GM06990 (cell line): ENCODE measurements around the gene RFXANK.
"Not testable (repeated sequence)": the region's sequence is repeated elsewhere in the genome, so short reads cannot be mapped to it uniquely, and the experiment has no call there.

ENCODE experiments used
- DNase-seq: peaks from one replicate; pipeline ENCODE4 v3.0.0-alpha.2; 2011; ENCODE audit not compliant: insufficient read length; ENCODE audit errors: extremely low read depth
- H3K27me3 ChIP-seq: replicated peaks from 2 replicates; pipeline ENCODE4 v1.6.0; 2011; ENCODE audit warnings: low read length; ENCODE audit not compliant: control insufficient read depth, insufficient read depth
- H3K36me3 ChIP-seq: 2 replicates; pipeline ENCODE4 v1.5.1; 2011; ENCODE audit warnings: low read length; ENCODE audit not compliant: control insufficient read depth, insufficient read depth
- H3K4me3 ChIP-seq: replicated peaks from 2 replicates; pipeline ENCODE4 v1.5.1; 2011; ENCODE audit warnings: low read depth, mild to moderate bottlenecking, control low read depth, low read length
- TF ChIP-seq, protein P1 (sequence below): IDR thresholded peaks from 2 replicates; pipeline ENCODE4 v1.5.1; 2011; ENCODE audit warnings: low read length, control low read depth, mild to moderate bottlenecking, inconsistent platforms; ENCODE audit not compliant: insufficient read depth, poor library complexity, severe bottlenecking

RFXANK gene

DNA sequence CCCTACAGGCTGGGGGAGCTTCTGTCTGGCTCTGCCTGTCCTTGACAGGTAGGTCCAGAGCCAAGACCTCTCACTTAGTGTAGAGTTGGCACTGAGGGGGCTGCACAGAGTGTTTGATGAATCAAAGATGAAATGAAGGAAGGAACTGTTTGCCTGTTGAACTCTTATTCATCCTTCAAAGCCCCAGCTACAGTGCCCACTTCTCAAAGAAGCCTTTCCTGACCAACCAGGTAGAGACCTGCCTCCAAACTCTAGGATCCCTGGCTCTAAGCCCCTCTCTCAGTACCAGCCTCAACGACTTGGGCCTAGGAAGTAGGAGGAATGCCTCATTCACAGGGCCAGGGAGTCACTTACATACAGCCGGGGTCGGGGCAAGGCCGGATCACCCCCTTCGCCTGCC is 44.7 kb upstream of the RFXANK start:
- TF ChIP-seq, protein P1, sequence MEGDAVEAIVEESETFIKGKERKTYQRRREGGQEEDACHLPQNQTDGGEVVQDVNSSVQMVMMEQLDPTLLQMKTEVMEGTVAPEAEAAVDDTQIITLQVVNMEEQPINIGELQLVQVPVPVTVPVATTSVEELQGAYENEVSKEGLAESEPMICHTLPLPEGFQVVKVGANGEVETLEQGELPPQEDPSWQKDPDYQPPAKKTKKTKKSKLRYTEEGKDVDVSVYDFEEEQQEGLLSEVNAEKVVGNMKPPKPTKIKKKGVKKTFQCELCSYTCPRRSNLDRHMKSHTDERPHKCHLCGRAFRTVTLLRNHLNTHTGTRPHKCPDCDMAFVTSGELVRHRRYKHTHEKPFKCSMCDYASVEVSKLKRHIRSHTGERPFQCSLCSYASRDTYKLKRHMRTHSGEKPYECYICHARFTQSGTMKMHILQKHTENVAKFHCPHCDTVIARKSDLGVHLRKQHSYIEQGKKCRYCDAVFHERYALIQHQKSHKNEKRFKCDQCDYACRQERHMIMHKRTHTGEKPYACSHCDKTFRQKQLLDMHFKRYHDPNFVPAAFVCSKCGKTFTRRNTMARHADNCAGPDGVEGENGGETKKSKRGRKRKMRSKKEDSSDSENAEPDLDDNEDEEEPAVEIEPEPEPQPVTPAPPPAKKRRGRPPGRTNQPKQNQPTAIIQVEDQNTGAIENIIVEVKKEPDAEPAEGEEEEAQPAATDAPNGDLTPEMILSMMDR: no peak
- Histone ChIP-seq H3K36me3 (peaks cover 13% of the 10 kb centered on the region), H3K4me3 (no peak overlapping the region), H3K27me3 (no peaks in the 10 kb centered on the region)
- no peak for DNase-seq

DNA sequence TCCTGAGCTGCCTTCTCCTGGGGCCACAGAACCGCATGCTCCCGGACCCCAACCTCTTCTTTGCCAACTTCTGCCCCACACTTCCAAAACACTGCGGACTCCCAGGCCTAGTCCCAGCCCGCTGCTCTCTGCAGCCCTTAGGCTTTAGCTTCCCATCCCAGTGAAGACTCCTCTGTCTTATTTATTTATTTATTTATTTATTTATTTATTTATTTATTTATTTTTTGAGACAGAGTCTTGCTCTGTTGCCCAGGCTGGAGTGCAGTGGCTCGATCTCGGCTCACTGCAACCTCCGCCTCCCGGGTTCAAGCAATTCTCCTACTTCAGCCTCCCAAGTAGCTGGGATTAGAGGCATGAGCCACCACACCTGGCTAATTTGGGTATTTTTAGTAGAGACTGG is 43.6 kb upstream of the RFXANK start:
- not testable (repeated sequence) for H3K4me3 ChIP-seq, H3K27me3 ChIP-seq, DNase-seq
- H3K36me3 ChIP-seq: peaks cover 13% of the 10 kb centered on the region

DNA sequence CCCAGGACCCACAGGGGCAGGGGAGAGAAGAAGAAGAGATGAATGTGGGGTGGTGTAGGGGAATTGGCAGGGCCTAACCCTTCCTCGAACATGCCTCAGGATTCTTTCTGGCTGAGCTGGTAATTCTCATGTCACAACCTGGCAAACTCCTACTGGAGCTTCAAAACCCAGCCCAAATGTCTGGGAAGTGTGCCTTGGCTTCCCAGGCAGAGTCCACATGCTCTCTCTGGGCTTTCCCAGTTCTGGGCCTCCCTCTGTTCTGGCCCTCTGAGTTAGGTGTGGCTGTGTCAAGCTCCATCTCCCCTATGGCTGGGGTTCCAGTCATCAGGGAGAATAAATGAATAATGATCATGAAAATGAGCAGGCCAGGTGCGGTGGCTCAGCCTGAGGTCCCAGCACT is 42.6 kb upstream of the RFXANK start:
- no peaks in the 10 kb centered on the region for H3K27me3 ChIP-seq
- H3K36me3 ChIP-seq: peaks cover 13% of the 10 kb centered on the region
- TF ChIP-seq, protein P1: no peak
- H3K4me3 ChIP-seq: no peak overlapping the region
- no peak for DNase-seq

DNA sequence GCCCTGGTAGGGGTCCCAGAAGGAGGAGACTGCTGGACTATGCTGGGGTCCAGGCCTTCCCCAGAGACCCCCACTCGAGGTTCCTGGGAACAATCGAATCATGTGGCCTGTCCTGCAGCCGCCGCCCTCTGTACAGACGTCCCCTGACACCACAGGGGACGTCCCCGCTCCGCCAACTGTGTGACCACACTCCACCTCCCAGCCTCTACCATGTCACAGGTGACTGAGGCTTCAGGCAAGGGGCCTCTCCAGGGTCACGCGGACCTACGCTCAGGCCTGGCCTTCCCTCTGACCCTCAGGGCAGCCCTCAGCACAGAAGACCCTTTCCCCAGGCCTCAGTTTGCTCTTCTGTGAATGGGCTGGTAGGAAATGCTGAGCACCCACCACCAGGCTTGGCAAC is 40.6 kb upstream of the RFXANK start:
- TF ChIP-seq, protein P1: no peak
- DNase-seq: no peak
- H3K36me3 ChIP-seq: peaks cover 13% of the 10 kb centered on the region

DNA sequence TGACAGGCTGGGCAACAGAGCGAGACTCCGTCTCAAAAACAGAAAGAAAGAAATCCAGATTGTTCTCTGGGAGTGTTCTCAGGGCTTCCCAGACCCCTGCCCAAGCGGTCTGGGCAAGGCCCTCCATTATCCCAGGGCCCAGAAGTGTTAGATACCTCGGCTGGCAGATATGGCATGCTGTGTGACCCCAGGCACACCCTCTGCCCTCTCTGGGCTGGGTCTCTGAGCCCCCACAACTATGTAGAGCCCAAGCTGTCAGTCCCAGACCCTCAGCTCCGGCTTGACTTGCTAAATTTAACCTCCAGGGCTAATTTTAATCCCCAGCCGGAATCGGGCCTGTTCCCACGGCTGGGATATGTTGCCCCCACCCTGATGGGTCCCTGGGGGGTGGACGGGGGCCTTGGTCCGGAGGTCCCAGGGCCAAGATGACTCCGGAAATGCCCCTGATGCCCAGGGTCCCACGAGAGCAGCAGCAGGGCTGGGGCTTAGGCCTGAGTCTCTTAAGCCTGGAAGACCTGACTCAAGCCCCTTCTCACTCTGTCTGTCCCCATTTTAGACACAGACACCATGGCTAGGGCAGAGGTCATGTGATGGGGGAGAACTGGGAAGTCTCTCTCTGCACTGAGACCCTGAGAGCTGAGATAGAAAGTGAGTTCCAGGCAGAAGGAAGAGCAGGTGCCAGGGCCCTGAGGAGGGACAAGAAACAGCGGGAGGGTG is 39.2 kb upstream of the RFXANK start:
- no peak for DNase-seq
- TF ChIP-seq, protein P1: no peak
- Histone ChIP-seq H3K4me3 (no peak overlapping the region), H3K27me3 (no peaks in the 10 kb centered on the region), H3K36me3 (peaks cover 4% of the 10 kb centered on the region)

More for the DNA sequence above, 40.6 kb upstream of the RFXANK start:
- no peaks in the 10 kb centered on the region for H3K27me3 ChIP-seq
- no peak overlapping the region for H3K4me3 ChIP-seq

DNA sequence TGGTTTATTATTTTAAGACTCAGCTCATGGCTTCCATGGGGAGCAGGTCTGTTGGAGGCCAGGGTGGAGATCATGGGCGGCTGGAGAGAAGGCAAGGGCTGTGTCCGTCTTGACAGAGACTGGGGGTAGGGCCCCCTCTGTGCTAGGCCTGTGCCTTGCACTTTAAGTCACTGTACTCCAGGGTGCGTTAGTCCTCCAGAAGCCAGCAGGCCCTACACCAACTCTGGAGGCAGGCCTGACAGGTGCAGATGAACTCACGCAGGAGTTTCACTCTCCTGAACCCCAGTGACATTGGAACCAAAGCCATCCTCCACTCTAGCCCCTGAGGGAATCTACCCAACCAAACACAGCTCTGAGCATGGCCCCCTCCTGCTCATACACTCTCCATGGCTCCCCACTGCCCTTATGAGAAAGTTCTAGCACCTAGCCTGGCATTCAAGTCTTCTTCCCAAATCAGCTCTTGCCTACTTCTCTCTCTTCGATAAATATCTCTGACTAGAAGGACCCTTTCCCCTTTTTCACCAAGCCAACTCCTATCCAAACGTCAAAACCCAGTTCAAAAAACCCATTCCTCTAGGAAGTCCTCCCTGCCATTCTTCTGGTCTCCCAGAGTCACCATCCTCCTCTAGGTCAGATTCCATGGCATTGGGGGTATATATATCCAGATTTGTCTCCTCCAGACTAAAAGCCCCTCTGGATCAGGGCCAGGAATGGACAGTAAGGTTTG is 37.1 kb upstream of the RFXANK start:
- no peaks in the 10 kb centered on the region for H3K27me3 ChIP-seq
- H3K4me3 ChIP-seq: no peak overlapping the region
- no peak for DNase-seq
- TF ChIP-seq, protein P1: no peak
- H3K36me3 ChIP-seq: no peaks in the 10 kb centered on the region; the same call in none of the 2 replicates
